HG02798 (cell line): ENCODE data around the gene OAF.

Experiments
- ATAC-seq: cut with Tn5 transposase; IDR thresholded peaks from one replicate; pipeline ENCODE4 v1.9.1; 2021; ENCODE audit warnings: mild to moderate bottlenecking; ENCODE audit not compliant: unreplicated experiment, poor library complexity

Gene OAF

GRCh38 chr11:120198787-120199469 is 11.9 kb upstream of the OAF start:
- ATAC-seq: no peak

DNA sequence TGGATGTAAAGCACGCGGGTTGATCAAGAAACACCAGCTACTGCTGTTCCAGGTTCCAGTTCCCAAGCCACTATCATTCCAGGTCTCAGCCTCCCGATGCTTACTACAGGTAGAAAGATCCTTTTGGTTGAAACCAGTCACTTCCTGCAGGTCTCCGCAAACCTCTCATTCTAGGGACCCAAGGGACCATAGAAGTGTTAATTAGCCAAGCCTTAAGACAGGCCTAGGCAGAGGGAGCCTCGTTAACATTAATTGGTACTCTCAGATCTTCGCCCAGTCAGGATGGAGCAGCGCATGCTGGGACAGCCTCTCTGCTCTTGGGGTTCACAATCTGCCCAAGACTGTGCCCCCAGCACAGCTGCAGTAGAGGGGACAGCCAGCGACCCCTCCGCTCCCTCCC is 11.2 kb upstream of the OAF start:
- no peak for ATAC-seq

DNA sequence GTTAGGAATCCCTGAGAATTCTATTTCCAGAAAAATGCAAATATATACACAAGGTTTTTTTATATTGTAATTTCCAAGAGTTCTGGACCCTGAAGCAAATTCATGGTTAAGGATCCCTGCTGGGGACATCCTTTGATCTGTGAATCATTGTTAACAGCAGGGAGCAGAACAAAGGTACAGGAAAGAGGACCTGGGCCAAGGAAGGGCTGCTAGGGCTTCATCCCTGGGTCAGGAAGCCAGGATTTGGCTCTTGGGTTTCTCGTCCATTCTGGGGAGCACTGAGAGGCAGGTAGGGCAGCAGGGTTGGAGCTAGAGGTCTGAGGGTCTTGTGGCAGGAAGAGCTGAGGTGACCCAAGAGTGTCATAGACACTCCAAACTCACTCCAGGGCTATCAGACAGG is 10.2 kb upstream of the OAF start:
- ATAC-seq: no peak

DNA sequence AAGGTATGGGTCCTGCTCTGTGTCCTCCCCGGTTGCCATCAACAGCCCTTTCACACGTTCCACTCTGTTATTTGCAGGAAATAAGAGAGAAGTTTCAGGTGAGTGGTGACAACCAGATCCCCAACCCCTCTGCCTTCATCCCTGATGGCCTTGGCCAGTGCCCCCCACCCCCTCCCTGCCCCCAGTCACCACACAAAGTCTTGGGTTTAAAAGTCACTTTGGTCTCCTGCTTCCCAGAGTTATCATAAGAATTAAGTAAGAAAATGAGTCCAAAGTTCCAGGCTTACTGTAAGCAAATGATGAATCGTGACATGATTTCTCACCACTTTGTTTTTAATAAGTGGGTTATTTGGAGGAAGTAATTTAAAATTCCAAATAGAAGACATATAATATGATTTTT is 9.2 kb upstream of the OAF start:
- ATAC-seq: no peak

- ATAC-seq: no peak
Observed at GRCh38 chr11:120203626-120204025, 7.2 kb upstream of the OAF start.

DNA sequence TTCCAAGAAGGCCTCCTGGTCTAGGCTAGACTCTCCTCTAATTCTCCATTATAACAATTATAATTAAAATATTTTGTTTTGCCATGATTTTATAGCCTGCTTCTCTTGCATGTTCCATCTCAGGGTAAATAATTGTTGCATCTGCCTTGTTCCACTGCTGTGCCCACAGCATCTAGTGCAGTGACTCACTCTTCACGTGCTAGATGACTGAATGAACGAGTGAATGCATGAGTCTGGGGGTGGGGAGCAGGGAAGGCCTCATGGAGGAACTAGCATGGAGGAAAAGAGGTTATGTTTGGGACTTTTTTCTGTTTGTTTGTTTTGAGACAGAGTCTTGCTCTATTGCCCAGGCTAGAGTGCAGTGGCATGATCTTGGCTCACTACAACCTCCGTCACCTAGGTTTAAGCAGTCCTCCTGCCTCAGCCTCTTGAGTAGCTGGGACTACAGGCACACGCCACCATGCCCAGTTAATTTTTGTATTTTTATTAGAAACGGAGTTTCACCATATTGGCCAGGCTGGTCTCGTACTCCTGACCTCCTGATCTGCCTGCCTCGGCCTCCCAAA is 5.2 kb upstream of the OAF start:
- no peak for ATAC-seq

DNA sequence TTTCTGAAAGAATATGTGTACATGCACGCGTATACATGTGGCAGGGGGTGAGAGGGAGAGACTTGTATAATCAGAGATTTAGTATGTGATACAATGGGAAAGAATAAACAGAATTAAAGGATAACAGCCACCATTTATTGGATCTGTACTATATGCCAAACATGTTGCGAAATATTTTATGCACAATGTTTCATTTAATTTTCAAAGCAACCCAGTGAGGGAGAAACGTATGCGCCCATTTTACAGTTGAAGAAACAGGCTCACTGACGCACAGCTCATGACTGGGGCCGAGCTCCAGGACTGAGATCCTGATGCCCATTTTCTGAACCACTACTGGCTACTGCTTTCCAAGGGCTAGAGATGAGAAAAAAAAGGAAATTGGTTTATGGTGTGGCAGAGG is 3.3 kb upstream of the OAF start:
- no peak for ATAC-seq

DNA sequence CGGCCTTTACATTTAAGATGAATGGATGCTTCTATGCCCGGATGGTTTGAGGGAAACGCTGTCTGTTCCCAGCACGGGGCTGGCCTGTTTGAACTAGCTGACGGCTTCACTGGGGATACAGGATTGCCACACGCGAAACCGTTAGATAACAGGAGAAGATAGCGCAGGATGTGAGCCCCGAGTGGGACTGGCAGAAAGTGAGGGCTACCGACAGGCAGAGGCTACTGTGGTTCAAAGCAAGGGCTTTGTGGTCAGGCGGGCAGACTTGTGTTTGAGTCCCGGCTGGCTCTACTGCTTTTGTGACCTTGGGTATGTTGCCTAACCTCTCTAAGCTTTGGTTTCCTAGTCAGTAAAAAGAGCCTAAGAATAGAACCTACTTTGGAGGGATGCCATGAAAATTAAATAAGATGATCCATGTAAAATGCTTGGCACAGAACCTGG is 2.8 kb upstream of the OAF start:
- no peak for ATAC-seq

GRCh38 chr11:120208777-120209176 is 2.1 kb upstream of the OAF start:
- ATAC-seq: no peak

DNA sequence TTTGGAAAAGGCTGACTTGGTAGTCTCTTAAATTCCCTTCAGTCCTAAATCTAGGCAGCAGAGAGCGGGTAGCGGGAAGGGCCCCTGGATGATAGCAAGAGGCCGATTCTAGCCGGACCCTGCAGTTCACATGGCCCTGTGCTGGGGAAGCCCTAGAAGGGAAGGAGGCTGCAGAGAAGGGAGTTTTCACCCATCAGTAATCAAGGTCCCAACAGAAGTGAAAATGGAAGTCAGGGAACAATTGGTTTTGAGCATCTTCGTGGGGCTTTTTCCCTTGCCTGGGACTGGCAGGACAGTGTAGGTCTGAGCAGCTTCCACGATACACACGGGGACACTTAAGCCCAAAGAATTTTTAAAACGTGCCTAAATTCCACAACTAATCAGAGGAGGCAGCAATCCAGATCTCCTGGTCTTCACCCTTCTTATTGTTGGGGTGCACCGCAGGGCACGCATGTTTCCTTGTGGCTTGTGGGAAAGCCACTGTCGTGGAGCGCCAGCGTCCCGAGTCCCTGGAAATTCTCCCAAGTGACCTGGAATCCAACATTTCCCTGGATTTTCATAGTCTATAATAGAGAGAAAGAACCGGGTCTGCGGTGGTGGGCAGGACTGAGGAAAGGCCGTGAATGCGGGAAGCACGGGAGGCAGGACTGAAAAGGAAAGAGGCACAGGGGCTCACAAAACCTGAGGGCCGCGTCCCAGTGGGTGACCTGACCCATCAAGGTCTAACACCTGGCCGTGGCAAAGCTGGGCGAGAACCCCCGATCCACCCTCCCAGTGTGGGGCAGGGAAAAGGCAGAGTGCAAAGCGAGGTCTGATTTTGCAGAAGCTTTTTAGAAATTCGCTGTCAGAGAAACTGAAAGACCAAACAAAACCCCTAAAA is 846 bp upstream of the OAF start:
- ATAC-seq: no peak

DNA sequence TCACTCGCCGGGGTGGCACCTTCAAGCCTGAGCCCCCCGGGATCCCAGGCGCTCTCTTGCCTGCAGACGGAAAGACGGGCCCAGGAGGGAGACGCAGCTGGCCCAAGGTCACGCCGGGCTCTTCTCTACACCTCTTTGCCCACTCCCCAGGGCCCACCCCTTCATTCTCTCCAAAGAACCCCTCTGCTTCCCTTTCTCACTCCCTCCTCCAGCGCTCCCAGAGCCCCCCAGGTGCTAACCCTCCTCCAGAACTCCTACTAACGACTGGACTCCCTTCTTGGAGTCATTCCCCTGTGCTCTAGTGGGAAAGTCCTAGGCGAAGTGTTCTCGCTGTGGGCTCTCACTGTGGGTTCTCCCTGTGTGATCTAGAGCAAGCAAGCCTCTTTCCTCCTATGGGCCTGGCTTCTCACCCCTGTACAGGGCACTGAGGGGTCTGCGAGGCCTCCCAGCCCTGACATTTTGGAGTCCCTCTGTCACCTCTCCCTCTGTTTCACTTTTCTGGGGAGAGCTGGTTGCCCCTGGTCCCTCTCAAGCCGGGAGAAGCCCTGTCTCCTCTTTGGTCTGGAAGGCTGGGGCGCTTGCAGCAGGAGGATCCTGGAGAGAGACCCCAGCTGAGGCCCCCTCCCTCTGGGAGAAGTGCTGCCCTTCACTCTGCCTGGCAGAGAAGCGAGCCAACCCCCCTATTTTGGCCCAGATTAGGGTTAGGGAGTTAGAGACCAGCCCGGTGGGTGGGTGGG is 858 bp downstream of the OAF start:
- ATAC-seq: no peak

GRCh38 chr11:120212259-120212878 is 1.5 kb downstream of the OAF start:
- no peak for ATAC-seq

DNA sequence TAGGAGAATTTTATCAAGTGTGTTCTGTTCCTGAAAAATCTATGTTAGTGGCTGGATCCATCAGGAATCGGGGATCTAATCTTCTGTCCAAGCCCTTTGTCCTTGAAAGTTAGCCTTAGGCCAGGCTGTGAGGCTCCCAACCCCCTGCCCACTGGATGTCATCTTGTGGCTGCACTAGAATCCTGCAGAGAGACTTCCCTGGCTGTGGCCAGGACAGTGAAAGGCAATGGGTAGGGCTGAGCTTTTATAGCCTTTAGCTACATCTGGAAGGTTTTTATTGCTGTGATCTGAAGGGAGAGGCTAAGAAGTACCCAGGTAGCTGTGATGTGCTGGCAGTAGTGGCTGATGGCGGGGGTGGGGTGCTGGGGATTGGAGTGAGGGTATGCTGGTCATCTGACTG is 2.1 kb downstream of the OAF start:
- no peak for ATAC-seq

- ATAC-seq: no peak
Observed at GRCh38 chr11:120214581-120214980, 3.7 kb downstream of the OAF start.

DNA sequence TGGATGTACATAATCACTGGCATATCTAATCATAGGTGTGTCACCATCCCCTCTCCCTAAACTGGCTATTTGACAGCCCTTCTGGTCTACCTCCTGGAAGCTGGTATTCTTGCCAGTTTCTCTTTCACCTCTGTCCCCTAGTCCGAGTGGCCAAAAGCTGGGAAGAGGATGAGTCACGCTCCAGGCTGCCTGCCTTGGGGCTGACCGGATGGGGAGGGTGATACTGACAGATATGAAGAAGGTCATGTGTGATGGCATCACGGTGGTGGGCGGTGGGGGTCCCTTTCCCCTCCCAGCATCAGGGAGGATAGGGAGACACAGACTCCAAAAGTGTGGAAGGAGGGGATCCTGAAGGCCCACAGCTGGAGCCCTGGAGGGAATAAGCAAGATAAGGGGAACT is 4.8 kb downstream of the OAF start:
- ATAC-seq: no peak

GRCh38 chr11:120216426-120217102 is 5.7 kb downstream of the OAF start:
- no peak for ATAC-seq

- no peak for ATAC-seq
Observed at GRCh38 chr11:120217526-120217925, 6.7 kb downstream of the OAF start.

DNA sequence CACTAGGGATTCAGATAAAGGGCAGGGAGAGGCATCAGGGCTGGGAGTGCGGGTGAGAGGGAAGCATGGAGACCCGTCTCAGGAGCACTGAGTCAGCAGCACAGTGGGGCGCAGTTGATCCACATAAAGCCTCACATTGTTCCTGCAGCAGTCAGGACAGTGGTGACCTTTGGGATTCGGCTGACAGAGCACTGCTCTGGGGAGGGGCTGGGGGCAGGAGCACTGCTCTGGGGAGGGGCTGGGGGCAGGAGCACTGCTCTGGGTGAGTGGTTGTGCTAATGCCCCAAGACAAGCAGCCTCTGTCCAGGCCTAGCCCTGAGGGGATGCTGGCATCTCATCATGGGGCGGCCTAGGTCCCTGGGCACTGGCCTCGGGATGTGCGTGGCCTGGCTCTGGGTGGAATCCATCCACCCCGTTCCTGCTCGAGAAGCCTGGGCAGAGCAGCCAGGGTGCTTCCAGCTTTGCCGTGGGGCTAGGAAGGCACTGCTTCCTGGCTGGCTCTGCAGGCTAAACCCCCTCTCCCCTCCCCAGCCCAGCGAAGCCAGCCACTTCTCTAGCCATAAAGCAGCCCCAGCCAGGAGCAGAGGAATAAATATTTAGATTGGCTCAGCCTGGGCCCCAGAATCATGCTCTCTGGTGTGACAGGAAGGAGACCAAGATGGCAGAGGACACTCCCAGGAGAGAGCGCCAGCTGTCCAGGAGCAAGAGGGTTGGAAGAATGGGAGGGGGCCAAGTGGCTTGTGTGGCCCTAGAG is 7.3 kb downstream of the OAF start:
- ATAC-seq: no peak

DNA sequence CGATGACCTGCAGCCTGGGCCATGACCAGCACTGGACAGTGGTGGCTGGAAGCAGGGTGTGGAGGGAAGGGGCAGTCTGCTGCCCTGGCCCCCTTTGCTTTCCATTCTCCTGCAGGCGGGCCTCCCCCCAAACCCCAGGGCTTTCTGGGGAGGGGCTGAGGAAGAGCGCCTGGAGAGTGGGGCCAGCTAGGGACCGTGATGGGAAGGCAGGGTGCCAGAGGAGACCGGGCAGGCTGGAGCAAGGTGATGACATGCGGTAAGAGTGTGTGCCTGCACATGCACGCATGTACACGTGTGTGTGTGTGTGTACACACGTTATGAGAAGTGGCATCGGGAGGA is 7.8 kb downstream of the OAF start:
- no peak for ATAC-seq
